A549 (cell line): ENCODE results near the gene RPL13A. TPM values are rescaled to one million over a fixed set of nuclear protein-coding genes. Genes with fewer than 3 reads are reported as not detected.

ENCODE experiments used
- ATAC-seq, 2 experiments: fragments of 200-7000 bp in 1 of 2; fragments of >200 bp in 1 of 2; cut with Nextera tagmentation in 1 of 2; cut with Tn5 transposase in 1 of 2; 3 replicates each; pipeline versions ENCODE4 v1.8.0 to v1.9.1; 2018 to 2020; ENCODE audit warnings: mild to moderate bottlenecking in 1 of 2, moderate library complexity in 1 of 2
- CTCF ChIA-PET: fragments of 300-600 bp; sonication (Branson Sonifier 250); formaldehyde crosslinking; extraction: SDS; loops from one replicate; lab custom pipeline; 2021; ENCODE audit warnings: antibody characterized with exemption, inconsistent platforms; lab: Yijun Ruan, JAX
- POLR2A ChIA-PET: fragments of 350-600 bp; formaldehyde crosslinking; extraction: SDS; loops from one replicate; lab custom pipeline; 2021; ENCODE audit warnings: antibody characterized with exemption, inconsistent platforms; lab: Yijun Ruan, JAX
- DNase-seq, 2 experiments: peaks; one replicate each; pipeline versions ENCODE4 v3.0.0 to v3.0.0-alpha.2; 2011 to 2016; ENCODE audit warnings: low read depth in 1 of 2, low spot score in 1 of 2
- FAIRE-seq: peaks from 2 replicates; lab custom pipeline; 2011; peaks lifted over from hg19 to GRCh38; lab: Jason Lieb, UNC
- H3K27ac ChIP-seq, 2 experiments: fragments of >200 bp; sonication (Bioruptor Twin); formaldehyde crosslinking; 3 replicates each; pipeline ENCODE4 v1.5.1; 2016 to 2017
- H3K4me1 ChIP-seq: fragments of >200 bp; sonication (Bioruptor Twin); formaldehyde crosslinking; 3 replicates; pipeline ENCODE4 v1.6.1; 2016
- H3K4me2 ChIP-seq: fragments of >200 bp; sonication (Bioruptor Twin); formaldehyde crosslinking; 3 replicates; pipeline ENCODE4 v1.6.1; 2016
- H3K4me3 ChIP-seq: fragments of >200 bp; sonication (Bioruptor Twin); formaldehyde crosslinking; 3 replicates; pipeline ENCODE4 v1.5.1; 2016
- H3K9me3 ChIP-seq: fragments of >200 bp; sonication (Bioruptor Twin); formaldehyde crosslinking; 3 replicates; pipeline ENCODE4 v1.6.1; 2016
- BCL3 ChIP-seq: fragments of >200 bp; sonication (Bioruptor Twin); formaldehyde crosslinking; IDR thresholded peaks from 3 replicates; pipeline ENCODE4 v1.6.1; 2016
- CBX2 ChIP-seq: fragments of 200-600 bp; sonication (generic); IDR thresholded peaks from 2 replicates; pipeline ENCODE4 v1.6.1; 2016; ENCODE audit warnings: low read depth, mild to moderate bottlenecking, borderline replicate concordance
- CEBPB ChIP-seq, 2 experiments: fragments of >200 bp in 1 of 2; sonication (Bioruptor Twin) in 1 of 2; formaldehyde crosslinking in 1 of 2; IDR thresholded peaks; 2 replicates each; pipeline ENCODE4 v1.6.1; 2012 to 2016
- CHD2 ChIP-seq: fragments of 150-350 bp; IDR thresholded peaks from 2 replicates; pipeline ENCODE4 v1.6.1; 2014; ENCODE audit warnings: low read length; ENCODE audit not compliant: partially characterized antibody
- CTCF ChIP-seq: fragments of >200 bp; sonication (Bioruptor Twin); formaldehyde crosslinking; IDR thresholded peaks from 3 replicates; pipeline ENCODE4 v1.5.1; 2016
- ESRRA ChIP-seq: fragments of 150-350 bp; IDR thresholded peaks from 2 replicates; pipeline ENCODE4 v1.6.1; 2014; ENCODE audit warnings: mild to moderate bottlenecking, low read length, borderline replicate concordance
- FOSB ChIP-seq: fragments of 250-450 bp; sonication (Bioruptor Pico); IDR thresholded peaks from 2 replicates; pipeline ENCODE4 v1.5.0; 2020; ENCODE audit warnings: mild to moderate bottlenecking, moderate library complexity
- GATA3 ChIP-seq: IDR thresholded peaks from 2 replicates; pipeline ENCODE4 v1.6.1; 2012; ENCODE audit warnings: borderline replicate concordance
- HES2 ChIP-seq: fragments of >200 bp; sonication (Bioruptor Twin); formaldehyde crosslinking; IDR thresholded peaks from 2 replicates; pipeline ENCODE4 v1.6.1; 2016
- HOXB13 ChIP-seq: fragments of 250-450 bp; sonication (Bioruptor Pico); IDR thresholded peaks from 2 replicates; pipeline ENCODE4 v1.5.0; 2020; ENCODE audit warnings: low read depth, mild to moderate bottlenecking, moderate library complexity
- JUN ChIP-seq, 2 experiments: fragments of >200 bp; sonication (Bioruptor Twin); formaldehyde crosslinking; IDR thresholded peaks; 2 replicates in 1 of 2; 3 replicates in 1 of 2; pipeline ENCODE4 v1.6.1; 2016 to 2017
- JUNB ChIP-seq: fragments of >200 bp; sonication (Bioruptor Twin); formaldehyde crosslinking; IDR thresholded peaks from 2 replicates; pipeline ENCODE4 v1.6.1; 2016
- KDM1A ChIP-seq: fragments of 200-600 bp; sonication (generic); IDR thresholded peaks from 2 replicates; pipeline ENCODE4 v1.6.1; 2016; ENCODE audit warnings: low read depth, mild to moderate bottlenecking
- MAX ChIP-seq: IDR thresholded peaks from 2 replicates; pipeline ENCODE4 v1.6.1; 2012
- MAZ ChIP-seq: fragments of 150-350 bp; IDR thresholded peaks from 2 replicates; pipeline ENCODE4 v1.6.1; 2014; ENCODE audit warnings: antibody characterized with exemption, low read depth, low read length, borderline replicate concordance
- NFE2L2 ChIP-seq: fragments of 150-350 bp; conservative IDR thresholded peaks from 2 replicates; pipeline ENCODE4 v1.6.1; 2014; ENCODE audit warnings: low read length
- POLR2A ChIP-seq: IDR thresholded peaks from 2 replicates; pipeline ENCODE4 v1.6.1; 2012; ENCODE audit warnings: mild to moderate bottlenecking, low read length
- RAD21 ChIP-seq, 2 experiments: fragments of >200 bp in 1 of 2; sonication (Bioruptor Twin) in 1 of 2; formaldehyde crosslinking in 1 of 2; IDR thresholded peaks in 1 of 2; conservative IDR thresholded peaks in 1 of 2; 2 replicates in 1 of 2; 3 replicates in 1 of 2; pipeline ENCODE4 v1.6.1; 2012 to 2018; ENCODE audit warnings: inconsistent platforms in 1 of 2
- REST ChIP-seq: fragments of 200-600 bp; sonication (generic); IDR thresholded peaks from 2 replicates; pipeline ENCODE4 v1.6.1; 2016; ENCODE audit warnings: antibody characterized with exemption, mild to moderate bottlenecking, moderate library complexity
- RFX5 ChIP-seq: fragments of 450-650 bp; IDR thresholded peaks from 2 replicates; pipeline ENCODE4 v1.7.1; 2014; ENCODE audit warnings: antibody characterized with exemption, mild to moderate bottlenecking, moderate library complexity
- RNF2 ChIP-seq: fragments of 200-600 bp; sonication (generic); IDR thresholded peaks from 2 replicates; pipeline ENCODE4 v1.6.1; 2016; ENCODE audit warnings: low read depth, mild to moderate bottlenecking, antibody characterized with exemption, moderate library complexity, borderline replicate concordance
- SMC3 ChIP-seq: fragments of >200 bp; sonication (Bioruptor Twin); formaldehyde crosslinking; IDR thresholded peaks from 3 replicates; pipeline ENCODE4 v1.6.1; 2018; ENCODE audit warnings: inconsistent platforms
- SREBF2 ChIP-seq: fragments of 450-650 bp; IDR thresholded peaks from 2 replicates; pipeline ENCODE4 v1.6.1; 2014; ENCODE audit warnings: mild to moderate bottlenecking, moderate library complexity
- TFCP2L1 ChIP-seq: fragments of 250-450 bp; sonication (Bioruptor Pico); IDR thresholded peaks from 2 replicates; pipeline ENCODE4 v1.5.0; 2021; ENCODE audit warnings: mild to moderate bottlenecking
- ZC3H11A ChIP-seq: fragments of 450-650 bp; IDR thresholded peaks from 2 replicates; pipeline ENCODE4 v1.6.1; 2014; ENCODE audit warnings: antibody characterized with exemption, mild to moderate bottlenecking
- WGBS: methylation state at CpG from one replicate; pipeline ENCODE4 v1.1.6; 2017; ENCODE audit errors: missing lambda C conversion rate; 5-methylcytosine and 5-hydroxymethylcytosine counted together
- polyA plus RNA-seq, 4 experiments: library from polyadenylated mRNA; depleted of rRNA in 3 of 4; stranded (reverse); fragments of >200 nt; fragmentation: RNase III in 1 of 4; extraction: RNeasy Plus Mini Kit Qiagen cat#74134 plus additional on column Dnase treatment in 1 of 4; gene quantifications; 2 replicates in 3 of 4; 3 replicates in 1 of 4; pipeline ENCODE4 v1.2.3, GENCODE V29; 2011 to 2017
- TF ChIP-seq, protein P1 (sequence below): fragments of 250-450 bp; sonication (Bioruptor Pico); IDR thresholded peaks from 2 replicates; pipeline ENCODE4 v1.5.0; 2020; ENCODE audit warnings: low read depth, mild to moderate bottlenecking, moderate library complexity

RPL13A gene
- polyA plus RNA-seq, 2 of the 4 experiments (the other 2 are of a cell fraction), result 3,595 to 5,410 TPM

- H3K4me3 ChIP-seq, result no peak overlapping the region
- FAIRE-seq (no peak), ATAC-seq (no peak), DNase-seq (no peak)
- ChIA-PET POLR2A (interaction anchor here (1.5 kb wide), 1 partner anchor 43 kb away, joined by 4 read pairs; no protein-coding TSS in a partner anchor), CTCF (interaction anchor here (0.6 to 10.4 kb wide), 27 partner anchors 8 to 448 kb away, joined by 3 to 201 read pairs (median 6); partner anchors contain the start of genes FCGRT, FLT3LG, NOSIP and PRRG2)
- no peak overlapping the region for H3K4me2 ChIP-seq
- H3K9me3 ChIP-seq, result no peaks in the 10 kb centered on the region
- H3K27ac ChIP-seq, result no peak overlapping the region
- 69% methylated on average over 9 of the region's 9 CpGs for WGBS
- TF ChIP-seq RNF2 (no peak), CHD2 (no peak), BCL3 (no peak), RFX5 (no peak), HOXB13 (CRISPR knock-in tag) (no peak), POLR2A (no peak), CBX2 (no peak), ZC3H11A (no peak), JUNB (no peak), KDM1A (no peak), CTCF (no peak), CEBPB (IDR thresholded peaks at IDR 0.05) (no peak), TFCP2L1 (CRISPR knock-in tag) (no peak), HES2 (no peak)
- peaks cover 18% of the 10 kb centered on the region for H3K4me1 ChIP-seq
Observed at GRCh38 chr19:49503582-49503962, 16.2 kb downstream of the RPL13A start.

GRCh38 chr19:49506575-49507105, 19.2 kb downstream of the RPL13A start:
- FAIRE-seq (no peak), DNase-seq (peak; percentile 75 to 80), ATAC-seq (peak; percentile 56 to 67)
- Histone ChIP-seq H3K9me3 (no peaks in the 10 kb centered on the region), H3K4me3 (no peak overlapping the region), H3K4me2 (no peak overlapping the region), H3K4me1 (no peaks in the 10 kb centered on the region), H3K27ac (no peak overlapping the region)
- CTCF ChIA-PET, result interaction anchor here (0.6 to 10.4 kb wide), 8 partner anchors 9 to 172 kb away, joined by 3 to 201 read pairs (median 7); partner anchors contain the start of genes RPL13A and RPS11
- POLR2A ChIA-PET, result interaction anchor here (0.8 kb wide), 1 partner anchor 170 kb away, joined by 3 read pairs; no protein-coding TSS in a partner anchor
- WGBS, result 21% methylated on average over 8 of the region's 8 CpGs
- TF ChIP-seq FOSB (CRISPR knock-in tag), result no peak
- no peak for TF ChIP-seq JUN (IDR thresholded peaks at IDR 0.05)
- TF ChIP-seq SREBF2, result no peak
- 0 out of 2 replicates have a peak, but pooled peaks have one; percentile 30 for TF ChIP-seq MAX
- peak; percentile 86 for TF ChIP-seq CTCF
- TF ChIP-seq, protein P1, sequence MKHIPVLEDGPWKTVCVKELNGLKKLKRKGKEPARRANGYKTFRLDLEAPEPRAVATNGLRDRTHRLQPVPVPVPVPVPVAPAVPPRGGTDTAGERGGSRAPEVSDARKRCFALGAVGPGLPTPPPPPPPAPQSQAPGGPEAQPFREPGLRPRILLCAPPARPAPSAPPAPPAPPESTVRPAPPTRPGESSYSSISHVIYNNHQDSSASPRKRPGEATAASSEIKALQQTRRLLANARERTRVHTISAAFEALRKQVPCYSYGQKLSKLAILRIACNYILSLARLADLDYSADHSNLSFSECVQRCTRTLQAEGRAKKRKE (CRISPR knock-in tag), result no peak
- TF ChIP-seq ESRRA, result no peak
- no peak for TF ChIP-seq GATA3
- peak; percentile 82 for TF ChIP-seq SMC3
- TF ChIP-seq REST, result 0 out of 2 replicates have a peak, but pooled peaks have one; percentile 35
- no peak for TF ChIP-seq NFE2L2
- TF ChIP-seq RAD21 (conservative IDR thresholded peaks at IDR 0.05 in 1 of 2, IDR thresholded peaks at IDR 0.05 in 1 of 2), result peak; percentile 87 to 98
- TF ChIP-seq MAZ, result no peak
